ENCODE results near the gene SEMA6A.

DNA sequence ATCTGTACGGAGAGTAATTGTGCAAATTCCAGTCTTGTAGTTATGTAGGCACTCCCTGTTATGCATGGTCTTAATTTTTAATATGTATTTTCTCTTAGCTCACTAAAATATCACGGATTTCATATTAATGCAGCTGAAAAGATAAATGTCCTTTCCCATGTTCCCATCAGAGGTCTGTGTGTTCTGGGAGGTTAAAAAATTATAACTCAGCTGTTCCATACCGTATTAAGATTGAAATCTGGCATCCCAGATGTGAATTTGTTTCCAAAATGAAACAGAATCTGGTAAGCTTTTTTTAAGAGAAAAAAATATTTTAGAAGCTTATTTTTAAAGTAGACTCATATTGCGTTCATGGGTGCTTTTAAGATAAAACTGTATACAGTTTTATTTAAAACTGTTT is 44.3 kb downstream of the SEMA6A start:
- TF ChIP-seq, protein P1, sequence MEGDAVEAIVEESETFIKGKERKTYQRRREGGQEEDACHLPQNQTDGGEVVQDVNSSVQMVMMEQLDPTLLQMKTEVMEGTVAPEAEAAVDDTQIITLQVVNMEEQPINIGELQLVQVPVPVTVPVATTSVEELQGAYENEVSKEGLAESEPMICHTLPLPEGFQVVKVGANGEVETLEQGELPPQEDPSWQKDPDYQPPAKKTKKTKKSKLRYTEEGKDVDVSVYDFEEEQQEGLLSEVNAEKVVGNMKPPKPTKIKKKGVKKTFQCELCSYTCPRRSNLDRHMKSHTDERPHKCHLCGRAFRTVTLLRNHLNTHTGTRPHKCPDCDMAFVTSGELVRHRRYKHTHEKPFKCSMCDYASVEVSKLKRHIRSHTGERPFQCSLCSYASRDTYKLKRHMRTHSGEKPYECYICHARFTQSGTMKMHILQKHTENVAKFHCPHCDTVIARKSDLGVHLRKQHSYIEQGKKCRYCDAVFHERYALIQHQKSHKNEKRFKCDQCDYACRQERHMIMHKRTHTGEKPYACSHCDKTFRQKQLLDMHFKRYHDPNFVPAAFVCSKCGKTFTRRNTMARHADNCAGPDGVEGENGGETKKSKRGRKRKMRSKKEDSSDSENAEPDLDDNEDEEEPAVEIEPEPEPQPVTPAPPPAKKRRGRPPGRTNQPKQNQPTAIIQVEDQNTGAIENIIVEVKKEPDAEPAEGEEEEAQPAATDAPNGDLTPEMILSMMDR (IDR thresholded peaks at IDR 0.05): no peak
- TF ChIP-seq POLR2A (IDR thresholded peaks at IDR 0.05): no peak

Measured in breast epithelium (tissue), 3 donors.